Activated gamma-delta T cell treated with anti-CD3 and anti-CD28 coated beads, Interleukin-2, amount 50 U/mL, for 16 hours (primary cell): ENCODE data around the gene FBL.

ENCODE experiments used
- DNase-seq: peaks from one replicate; pipeline ENCODE4 v3.0.0-alpha.2; 2020; ENCODE audit warnings: low read depth

The FBL gene

GRCh38 chr19:39842693-39843435 is 3.3 kb downstream of the FBL start:
- no peak for DNase-seq

GRCh38 chr19:39841041-39841440 is 5.1 kb downstream of the FBL start:
- DNase-seq, result no peak

GRCh38 chr19:39840492-39840891 is 5.7 kb downstream of the FBL start:
- DNase-seq, result no peak

GRCh38 chr19:39839678-39840327 is 6.4 kb downstream of the FBL start:
- no peak for DNase-seq

GRCh38 chr19:39838569-39838968 is 7.6 kb downstream of the FBL start:
- DNase-seq, result no peak

- DNase-seq, result no peak
Observed at GRCh38 chr19:39837978-39838377, 8.2 kb downstream of the FBL start.

- no peak for DNase-seq
Observed at GRCh38 chr19:39834287-39834841, 11.8 kb downstream of the FBL start.

GRCh38 chr19:39833464-39834286 is 12.5 kb downstream of the FBL start, which contains the start of gene DYRK1B:
TSS of gene DYRK1B (minus strand) at chr19:39834162. CDS start at chr19:39831867, 2,295 bp downstream.
- peak; percentile 95 for DNase-seq

GRCh38 chr19:39833160-39833463 is 13.1 kb downstream of the FBL start:
- DNase-seq, result no peak

- DNase-seq, result no peak
Observed at GRCh38 chr19:39832341-39833083, 13.7 kb downstream of the FBL start.

- no peak for DNase-seq
Observed at GRCh38 chr19:39831679-39832078, 14.5 kb downstream of the FBL start.

GRCh38 chr19:39830847-39831246 is 15.3 kb downstream of the FBL start:
- DNase-seq, result no peak

- DNase-seq, result no peak
Observed at GRCh38 chr19:39830406-39830805, 15.8 kb downstream of the FBL start.

- DNase-seq, result no peak
Observed at GRCh38 chr19:39829702-39830275, 16.4 kb downstream of the FBL start.

- DNase-seq, result no peak
Observed at GRCh38 chr19:39828654-39829032, 17.5 kb downstream of the FBL start.

- no peak for DNase-seq
Observed at GRCh38 chr19:39828015-39828653, 18.0 kb downstream of the FBL start.

- no peak for DNase-seq
Observed at GRCh38 chr19:39827216-39827615, 19.0 kb downstream of the FBL start.

GRCh38 chr19:39826311-39826945 is 19.8 kb downstream of the FBL start:
- DNase-seq, result no peak

GRCh38 chr19:39825531-39826076 is 20.6 kb downstream of the FBL start:
- no peak for DNase-seq

- DNase-seq, result no peak
Observed at GRCh38 chr19:39825093-39825463, 21.1 kb downstream of the FBL start.
